H1 (cell line): ENCODE measurements around the gene POU6F2. TPM values are rescaled to one million over a fixed set of nuclear protein-coding genes. Genes with fewer than 3 reads are reported as not detected.

Experiments
- CTCF ChIA-PET: fragments of 300-600 bp; sonication (Branson Sonifier 250); formaldehyde crosslinking; loops from one replicate; lab custom pipeline; 2021; ENCODE audit not compliant: partially characterized antibody; lab: Charles Lee
- POLR2A ChIA-PET: fragments of 300-600 bp; sonication (Branson Sonifier 250); formaldehyde crosslinking; loops from one replicate; lab custom pipeline; 2021; ENCODE audit warnings: inconsistent platforms; ENCODE audit not compliant: partially characterized antibody; lab: Charles Lee
- DNase-seq, 2 experiments: peaks; one replicate each; pipeline versions ENCODE4 v3.0.0 to v3.0.0-alpha.2; 2010 to 2022; ENCODE audit warnings: low spot score in 2 of 2, low read depth in 1 of 2, mixed read lengths in 1 of 2
- FAIRE-seq: peaks from 2 replicates; lab custom pipeline; 2011; peaks lifted over from hg19 to GRCh38; lab: Jason Lieb, UNC
- H2AFZ ChIP-seq: 2 replicates; pipeline ENCODE4 v1.8.1; 2012; ENCODE audit warnings: low read length, inconsistent platforms
- H2AK5ac ChIP-seq: 2 replicates; pipeline ENCODE4 v1.6.1; 2013; ENCODE audit warnings: low read depth, low read length
- H2BK120ac ChIP-seq: replicated peaks from 2 replicates; pipeline ENCODE3; 2013; ENCODE audit warnings: low read depth, low read length, inconsistent platforms
- H2BK12ac ChIP-seq: 2 replicates; pipeline ENCODE4 v1.6.1; 2013; ENCODE audit warnings: low read depth, low read length
- H2BK15ac ChIP-seq: 2 replicates; pipeline ENCODE4 v1.6.1; 2013; ENCODE audit warnings: low read length
- H2BK20ac ChIP-seq: 2 replicates; pipeline ENCODE4 v1.6.1; 2013; ENCODE audit warnings: low read length
- H2BK5ac ChIP-seq: 2 replicates; pipeline ENCODE4 v1.6.1; 2013; ENCODE audit warnings: low read depth, low read length
- H3K14ac ChIP-seq: 2 replicates; pipeline ENCODE4 v1.6.1; 2013; ENCODE audit warnings: inconsistent platforms; ENCODE audit not compliant: insufficient read length
- H3K18ac ChIP-seq: 2 replicates; pipeline ENCODE4 v1.6.1; 2013; ENCODE audit warnings: low read length; ENCODE audit errors: extremely low read depth
- H3K23ac ChIP-seq: 2 replicates; pipeline ENCODE4 v1.6.1; 2013; ENCODE audit warnings: inconsistent platforms; ENCODE audit not compliant: insufficient read length
- H3K23me2 ChIP-seq: 2 replicates; pipeline ENCODE4 v1.6.1; 2013; ENCODE audit warnings: low read depth, low read length
- H3K27ac ChIP-seq: 2 replicates; pipeline ENCODE4 v1.6.1; 2011; ENCODE audit warnings: low read depth, low read length, inconsistent platforms
- H3K27me3 ChIP-seq, 4 experiments: replicated peaks in 1 of 4; 1 replicate in 1 of 4; 2 replicates in 3 of 4; pipeline versions ENCODE4 v1.6.1 to v1.8.1; 2011 to 2013; ENCODE audit warnings: low read length in 3 of 4, mild to moderate bottlenecking in 3 of 4, inconsistent platforms in 2 of 4, mixed read lengths in 2 of 4, moderate library complexity in 1 of 4; ENCODE audit not compliant: control insufficient read depth in 3 of 4, insufficient read depth in 3 of 4; ENCODE audit errors: extremely low read depth in 1 of 4
- H3K36me3 ChIP-seq, 4 experiments: 2 replicates each; pipeline versions ENCODE4 v1.6.1 to v1.8.1; 2011 to 2013; ENCODE audit warnings: mild to moderate bottlenecking in 4 of 4, low read length in 3 of 4, moderate library complexity in 2 of 4, control low read depth in 1 of 4, inconsistent platforms in 1 of 4; ENCODE audit not compliant: insufficient read depth in 4 of 4, control insufficient read depth in 2 of 4
- H3K4ac ChIP-seq: replicated peaks from 2 replicates; pipeline ENCODE3; 2013; ENCODE audit warnings: low read length, low read depth, mixed read lengths, inconsistent platforms; ENCODE audit not compliant: insufficient read length
- H3K4me1 ChIP-seq, 4 experiments: replicated peaks in 1 of 4; 1 replicate in 1 of 4; 2 replicates in 3 of 4; pipeline versions ENCODE4 v1.6.1 to v1.8.1; 2011 to 2013; ENCODE audit warnings: low read length in 3 of 4, inconsistent platforms in 2 of 4, mixed read lengths in 1 of 4; ENCODE audit not compliant: insufficient read depth in 4 of 4, control insufficient read depth in 3 of 4
- H3K4me2 ChIP-seq, 2 experiments: 2 replicates each; pipeline versions ENCODE4 v1.6.1 to v1.8.1; 2011 to 2013; ENCODE audit warnings: low read depth in 2 of 2, low read length in 2 of 2, control low read depth in 1 of 2, inconsistent platforms in 1 of 2, mild to moderate bottlenecking in 1 of 2; ENCODE audit not compliant: insufficient read depth in 1 of 2
- H3K4me3 ChIP-seq, 4 experiments: fragments of 200-600, 300-600 bp in 1 of 4; sonication (generic), shearing (Covaris generic), sonication (Bioruptor Twin) in 1 of 4; 2 replicates each; pipeline versions ENCODE4 v1.5.1 to v1.8.1; 2011 to 2016; ENCODE audit warnings: low read length in 4 of 4, low read depth in 3 of 4, control low read depth in 2 of 4, inconsistent platforms in 2 of 4, mild to moderate bottlenecking in 2 of 4, mixed read lengths in 1 of 4, moderate library complexity in 1 of 4; ENCODE audit not compliant: insufficient read depth in 2 of 4; ENCODE audit errors: extremely low read depth in 1 of 4
- H3K56ac ChIP-seq: replicated peaks from 2 replicates; pipeline ENCODE3; 2013; ENCODE audit warnings: low read depth, mild to moderate bottlenecking, mixed read lengths, low read length, inconsistent platforms; ENCODE audit not compliant: insufficient read length
- H3K79me1 ChIP-seq: 2 replicates; pipeline ENCODE4 v1.6.1; 2013; ENCODE audit warnings: low read depth, low read length, control low read depth
- H3K79me2 ChIP-seq, 2 experiments: 2 replicates each; pipeline versions ENCODE4 v1.6.1 to v1.8.1; 2012 to 2013; ENCODE audit warnings: low read length in 2 of 2, mild to moderate bottlenecking in 2 of 2, inconsistent platforms in 1 of 2; ENCODE audit not compliant: insufficient read depth in 2 of 2, control insufficient read depth in 1 of 2
- H3K9ac ChIP-seq, 4 experiments: replicated peaks in 1 of 4; 1 replicate in 1 of 4; 2 replicates in 3 of 4; pipeline versions ENCODE4 v1.6.1 to v1.8.1; 2011 to 2013; ENCODE audit warnings: low read depth in 3 of 4, low read length in 3 of 4, control low read depth in 2 of 4, mild to moderate bottlenecking in 2 of 4, moderate library complexity in 2 of 4, inconsistent platforms in 1 of 4; ENCODE audit errors: extremely low read depth in 1 of 4
- H3K9me3 ChIP-seq, 2 experiments: 2 replicates each; pipeline versions ENCODE4 v1.6.1 to v1.8.1; 2012 to 2013; ENCODE audit warnings: mild to moderate bottlenecking in 2 of 2, moderate library complexity in 2 of 2, control low read depth in 1 of 2, inconsistent platforms in 1 of 2, low read depth in 1 of 2, low read length in 1 of 2, mixed read lengths in 1 of 2; ENCODE audit not compliant: insufficient read depth in 2 of 2
- H4K20me1 ChIP-seq, 2 experiments: replicated peaks in 1 of 2; 2 replicates each; pipeline versions ENCODE3 to v1.8.1; 2011 to 2013; ENCODE audit warnings: inconsistent platforms in 2 of 2, low read length in 2 of 2, mild to moderate bottlenecking in 1 of 2; ENCODE audit not compliant: insufficient read depth in 2 of 2, control insufficient read depth in 1 of 2
- H4K5ac ChIP-seq: 2 replicates; pipeline ENCODE4 v1.6.1; 2013; ENCODE audit warnings: low read length, low read depth, mixed read lengths, inconsistent platforms; ENCODE audit not compliant: insufficient read length
- H4K8ac ChIP-seq: 2 replicates; pipeline ENCODE4 v1.8.0; 2013; ENCODE audit warnings: mild to moderate bottlenecking, moderate library complexity, low read length, inconsistent platforms; ENCODE audit not compliant: insufficient read depth; ENCODE audit errors: extremely low read depth
- H4K91ac ChIP-seq: replicated peaks from 2 replicates; pipeline ENCODE3; 2013; ENCODE audit warnings: low read length, mixed read lengths, inconsistent platforms; ENCODE audit not compliant: insufficient read length
- GABPA ChIP-seq: IDR thresholded peaks from 2 replicates; pipeline ENCODE4 v1.6.1; 2011; ENCODE audit warnings: mild to moderate bottlenecking, low read length, moderate library complexity, borderline replicate concordance; ENCODE audit not compliant: insufficient read depth
- JUN ChIP-seq: IDR thresholded peaks from 2 replicates; pipeline ENCODE4 v1.6.1; 2011; ENCODE audit warnings: low read depth, mild to moderate bottlenecking, improper control_type of control experiment, low read length
- SP1 ChIP-seq: IDR thresholded peaks from 2 replicates; pipeline ENCODE4 v1.6.1; 2011; ENCODE audit warnings: low read depth, low read length
- WGBS, 2 experiments: shearing (Covaris generic) in 1 of 2; methylation state at CpG; one replicate each; pipeline versions ENCODE4 v1.1.6 to v1.1.7; 2013 to 2015; ENCODE audit warnings: low lambda C conversion rate in 2 of 2, mixed read lengths in 2 of 2, inconsistent platforms in 1 of 2, low coverage in 1 of 2, missing lambda C conversion rate in 1 of 2; ENCODE audit not compliant: insufficient replicate concordance in 2 of 2, insufficient coverage in 1 of 2, insufficient read length in 1 of 2; ENCODE audit errors: extremely low coverage in 1 of 2, missing lambda C conversion rate in 1 of 2; 5-methylcytosine and 5-hydroxymethylcytosine counted together
- polyA plus RNA-seq, 7 experiments: library from polyadenylated mRNA; depleted of rRNA in 3 of 7; stranded (reverse) in 5 of 7; unstranded in 2 of 7; fragments of >200 nt in 5 of 7; fragments of 200-250 nt in 2 of 7; gene quantifications; 1 replicate in 5 of 7; 2 replicates in 1 of 7; 4 replicates in 1 of 7; pipeline versions ENCODE4 v1.2.1 to v1.2.3, GENCODE V29; 2011 to 2013; ENCODE audit warnings: missing spikeins in 2 of 7, mixed read lengths in 2 of 7
- total RNA-seq: library from RNA; stranded (reverse); fragmentation: NEBNext Ultra II Directional; extraction: Animal tissue kit (Norgen Biotek cat#: 25700); gene quantifications from 2 replicates; pipeline ENCODE4 v1.2.1, GENCODE V29; 2021
- TF ChIP-seq, protein P1 (sequence below), 3 experiments: IDR thresholded peaks; 1 replicate in 2 of 3; 2 replicates in 1 of 3; pipeline versions ENCODE4 v1.5.1 to v1.6.1; 2011; ENCODE audit warnings: low read length in 3 of 3, mild to moderate bottlenecking in 3 of 3, inconsistent platforms in 2 of 3, low read depth in 1 of 3, moderate library complexity in 1 of 3; ENCODE audit not compliant: insufficient read depth in 1 of 3; ENCODE audit errors: control extremely low read depth in 1 of 3

Gene POU6F2
- total and polyA plus RNA-seq, 2 of the 8 experiments (the other 6 are each of a cell fraction or from before 2014, with no cell fraction given), result 1.1 to 2.0 TPM

DNA sequence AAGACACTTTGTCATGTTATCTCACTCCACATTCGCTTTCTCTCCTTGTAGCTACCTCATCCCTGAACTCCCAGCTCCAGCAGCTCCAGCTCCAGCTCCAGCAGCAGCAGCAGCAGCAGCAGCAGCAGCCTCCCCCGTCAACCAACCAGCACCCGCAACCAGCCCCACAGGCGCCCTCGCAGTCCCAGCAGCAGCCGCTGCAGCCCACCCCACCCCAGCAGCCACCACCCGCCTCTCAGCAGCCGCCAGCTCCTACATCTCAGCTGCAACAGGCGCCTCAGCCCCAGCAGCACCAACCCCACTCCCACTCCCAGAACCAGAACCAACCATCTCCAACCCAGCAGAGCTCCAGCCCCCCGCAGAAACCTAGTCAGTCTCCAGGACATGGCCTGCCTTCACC lies 361.9 kb downstream of the POU6F2 start:
- Histone ChIP-seq H2BK12ac (no peak overlapping the region), H2AK5ac (no peak overlapping the region), H2BK5ac (no peak overlapping the region), H3K79me1 (no peaks in the 10 kb centered on the region), H4K91ac (no peak overlapping the region), H2AFZ (no peak overlapping the region), H3K4me2 (no peak overlapping the region), H3K27ac (no peak overlapping the region), H3K27me3 (no peaks in the 10 kb centered on the region; a peak in 1 of 7 replicates), H4K8ac (no peak overlapping the region), H3K9me3 (no peaks in the 10 kb centered on the region), H2BK15ac (no peak overlapping the region), H3K18ac (no peak overlapping the region), H3K4ac (no peak overlapping the region), H3K4me3 (no peak overlapping the region), H2BK20ac (no peak overlapping the region), H2BK120ac (no peak overlapping the region), H3K36me3 (no peaks in the 10 kb centered on the region), H4K20me1 (no peaks in the 10 kb centered on the region), H3K23me2 (no peaks in the 10 kb centered on the region), H3K79me2 (no peaks in the 10 kb centered on the region), H3K9ac (no peak overlapping the region), H3K23ac (no peak overlapping the region), H3K56ac (no peak overlapping the region), H3K14ac (no peak overlapping the region), H4K5ac (no peak overlapping the region), H3K4me1 (peaks cover 0 to 3% (median 2%) of the 10 kb centered on the region in 4 experiments; a peak in 1 of 7 replicates)
- ChIA-PET POLR2A (no interaction called here), CTCF (interaction anchor here (0.7 kb wide), 2 partner anchors 16 to 19 kb away, joined by 3 read pairs; no protein-coding TSS in a partner anchor)
- DNase-seq (no peak), FAIRE-seq (no peak)
- TF ChIP-seq, protein P1, sequence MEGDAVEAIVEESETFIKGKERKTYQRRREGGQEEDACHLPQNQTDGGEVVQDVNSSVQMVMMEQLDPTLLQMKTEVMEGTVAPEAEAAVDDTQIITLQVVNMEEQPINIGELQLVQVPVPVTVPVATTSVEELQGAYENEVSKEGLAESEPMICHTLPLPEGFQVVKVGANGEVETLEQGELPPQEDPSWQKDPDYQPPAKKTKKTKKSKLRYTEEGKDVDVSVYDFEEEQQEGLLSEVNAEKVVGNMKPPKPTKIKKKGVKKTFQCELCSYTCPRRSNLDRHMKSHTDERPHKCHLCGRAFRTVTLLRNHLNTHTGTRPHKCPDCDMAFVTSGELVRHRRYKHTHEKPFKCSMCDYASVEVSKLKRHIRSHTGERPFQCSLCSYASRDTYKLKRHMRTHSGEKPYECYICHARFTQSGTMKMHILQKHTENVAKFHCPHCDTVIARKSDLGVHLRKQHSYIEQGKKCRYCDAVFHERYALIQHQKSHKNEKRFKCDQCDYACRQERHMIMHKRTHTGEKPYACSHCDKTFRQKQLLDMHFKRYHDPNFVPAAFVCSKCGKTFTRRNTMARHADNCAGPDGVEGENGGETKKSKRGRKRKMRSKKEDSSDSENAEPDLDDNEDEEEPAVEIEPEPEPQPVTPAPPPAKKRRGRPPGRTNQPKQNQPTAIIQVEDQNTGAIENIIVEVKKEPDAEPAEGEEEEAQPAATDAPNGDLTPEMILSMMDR (IDR thresholded peaks at IDR 0.05; ENCODE audit: control extremely low read depth in 1 of 3, insufficient read depth in 1 of 3, low read depth in 1 of 3, low read length in 3 of 3), result no peak
- TF ChIP-seq JUN (no peak), SP1 (no peak), GABPA (no peak)
- WGBS, 2 experiments, result 84% methylated on average over 9 of the region's 10 CpGs; no CpG with 5 or more reads in 1 of the 2 experiments
